SK-N-SH (cell line): ENCODE data around the gene IDH2.

Source experiments
- EP300 ChIP-seq, 2 experiments: IDR thresholded peaks; 2 replicates each; pipeline versions ENCODE4 v1.4.0 to v1.6.1; 2012; ENCODE audit warnings: borderline replicate concordance in 1 of 2, low read depth in 1 of 2, low read length in 1 of 2
- EZH2phosphoT487 ChIP-seq: fragments of 200-600 bp; sonication (generic); IDR thresholded peaks from 2 replicates; pipeline ENCODE4 v1.6.1; 2017; ENCODE audit warnings: low read depth, mixed run types, mild to moderate bottlenecking, antibody characterized with exemption, moderate library complexity, borderline replicate concordance
- FOXJ3 ChIP-seq: sonication (generic); formaldehyde crosslinking; IDR thresholded peaks from 2 replicates; pipeline ENCODE4 v1.5.1; 2020; ENCODE audit warnings: mild to moderate bottlenecking, missing genetic modification reagents
- FOXM1 ChIP-seq: IDR thresholded peaks from 2 replicates; pipeline ENCODE4 v1.4.0; 2012; ENCODE audit warnings: low read depth, mild to moderate bottlenecking
- MAX ChIP-seq: IDR thresholded peaks from 2 replicates; pipeline ENCODE4 v1.4.0; 2012; ENCODE audit warnings: low read depth
- MXI1 ChIP-seq: IDR thresholded peaks from 2 replicates; pipeline ENCODE4 v1.6.1; 2012; ENCODE audit warnings: mild to moderate bottlenecking, low read depth, low read length, improper control_type of control experiment
- NFIC ChIP-seq: IDR thresholded peaks from 2 replicates; pipeline ENCODE4 v1.4.0; 2012; ENCODE audit warnings: borderline replicate concordance
- POLR2AphosphoS5 ChIP-seq: IDR thresholded peaks from 2 replicates; pipeline ENCODE4 v1.6.1; 2012; ENCODE audit warnings: low read depth, low read length
- RAD21 ChIP-seq: IDR thresholded peaks from 2 replicates; pipeline ENCODE4 v1.6.1; 2012; ENCODE audit warnings: mild to moderate bottlenecking, low read length
- RCOR1 ChIP-seq: fragments of 150-350 bp; IDR thresholded peaks from 2 replicates; pipeline ENCODE4 v1.6.1; 2017; ENCODE audit warnings: antibody characterized with exemption, low read length
- RFX5 ChIP-seq: IDR thresholded peaks from 2 replicates; pipeline ENCODE4 v1.6.1; 2012; ENCODE audit warnings: mild to moderate bottlenecking, improper control_type of control experiment, low read length
- SMC3 ChIP-seq: IDR thresholded peaks from 2 replicates; pipeline ENCODE4 v1.6.1; 2012; ENCODE audit warnings: low read depth, low read length, improper control_type of control experiment
- TF ChIP-seq, protein P1 (sequence below): fragments of 200-600 bp; sonication (generic); IDR thresholded peaks from 2 replicates; pipeline ENCODE4 v1.6.1; 2017; ENCODE audit warnings: antibody characterized with exemption, mild to moderate bottlenecking, moderate library complexity

- TF ChIP-seq, protein P1, sequence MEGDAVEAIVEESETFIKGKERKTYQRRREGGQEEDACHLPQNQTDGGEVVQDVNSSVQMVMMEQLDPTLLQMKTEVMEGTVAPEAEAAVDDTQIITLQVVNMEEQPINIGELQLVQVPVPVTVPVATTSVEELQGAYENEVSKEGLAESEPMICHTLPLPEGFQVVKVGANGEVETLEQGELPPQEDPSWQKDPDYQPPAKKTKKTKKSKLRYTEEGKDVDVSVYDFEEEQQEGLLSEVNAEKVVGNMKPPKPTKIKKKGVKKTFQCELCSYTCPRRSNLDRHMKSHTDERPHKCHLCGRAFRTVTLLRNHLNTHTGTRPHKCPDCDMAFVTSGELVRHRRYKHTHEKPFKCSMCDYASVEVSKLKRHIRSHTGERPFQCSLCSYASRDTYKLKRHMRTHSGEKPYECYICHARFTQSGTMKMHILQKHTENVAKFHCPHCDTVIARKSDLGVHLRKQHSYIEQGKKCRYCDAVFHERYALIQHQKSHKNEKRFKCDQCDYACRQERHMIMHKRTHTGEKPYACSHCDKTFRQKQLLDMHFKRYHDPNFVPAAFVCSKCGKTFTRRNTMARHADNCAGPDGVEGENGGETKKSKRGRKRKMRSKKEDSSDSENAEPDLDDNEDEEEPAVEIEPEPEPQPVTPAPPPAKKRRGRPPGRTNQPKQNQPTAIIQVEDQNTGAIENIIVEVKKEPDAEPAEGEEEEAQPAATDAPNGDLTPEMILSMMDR: no peak
- no peak for TF ChIP-seq EP300 (IDR thresholded peaks at IDR 0.05; ENCODE audit: borderline replicate concordance in 1 of 2, low read depth in 1 of 2, low read length in 1 of 2)
- no peak for TF ChIP-seq FOXM1
- no peak for TF ChIP-seq RAD21
- no peak for TF ChIP-seq MXI1
- no peak for TF ChIP-seq EZH2phosphoT487
- no peak for TF ChIP-seq SMC3
- no peak for TF ChIP-seq FOXJ3 (CRISPR knock-in tag)
- TF ChIP-seq NFIC: no peak
- TF ChIP-seq RCOR1: no peak
- TF ChIP-seq RFX5: no peak
- TF ChIP-seq MAX: no peak
- TF ChIP-seq POLR2AphosphoS5: no peak
Observed at GRCh38 chr15:90126596-90127435, 24.5 kb upstream of the IDH2 start.
